GM23248 (cell line): Measurements from ENCODE around the gene FDX1.

Source experiments
- EZH2 ChIP-seq: fragments of 200-600 bp; sonication (generic); IDR thresholded peaks from 2 replicates; pipeline ENCODE4 v1.6.1; 2018; ENCODE audit warnings: antibody characterized with exemption, mild to moderate bottlenecking; ENCODE audit not compliant: insufficient read depth, poor library complexity, severe bottlenecking
- EZH2phosphoT487 ChIP-seq: fragments of 200-600 bp; sonication (generic); IDR thresholded peaks from 2 replicates; pipeline ENCODE4 v1.6.1; 2018; ENCODE audit warnings: antibody characterized with exemption, moderate library complexity, mild to moderate bottlenecking, low read depth; ENCODE audit not compliant: insufficient read depth

DNA sequence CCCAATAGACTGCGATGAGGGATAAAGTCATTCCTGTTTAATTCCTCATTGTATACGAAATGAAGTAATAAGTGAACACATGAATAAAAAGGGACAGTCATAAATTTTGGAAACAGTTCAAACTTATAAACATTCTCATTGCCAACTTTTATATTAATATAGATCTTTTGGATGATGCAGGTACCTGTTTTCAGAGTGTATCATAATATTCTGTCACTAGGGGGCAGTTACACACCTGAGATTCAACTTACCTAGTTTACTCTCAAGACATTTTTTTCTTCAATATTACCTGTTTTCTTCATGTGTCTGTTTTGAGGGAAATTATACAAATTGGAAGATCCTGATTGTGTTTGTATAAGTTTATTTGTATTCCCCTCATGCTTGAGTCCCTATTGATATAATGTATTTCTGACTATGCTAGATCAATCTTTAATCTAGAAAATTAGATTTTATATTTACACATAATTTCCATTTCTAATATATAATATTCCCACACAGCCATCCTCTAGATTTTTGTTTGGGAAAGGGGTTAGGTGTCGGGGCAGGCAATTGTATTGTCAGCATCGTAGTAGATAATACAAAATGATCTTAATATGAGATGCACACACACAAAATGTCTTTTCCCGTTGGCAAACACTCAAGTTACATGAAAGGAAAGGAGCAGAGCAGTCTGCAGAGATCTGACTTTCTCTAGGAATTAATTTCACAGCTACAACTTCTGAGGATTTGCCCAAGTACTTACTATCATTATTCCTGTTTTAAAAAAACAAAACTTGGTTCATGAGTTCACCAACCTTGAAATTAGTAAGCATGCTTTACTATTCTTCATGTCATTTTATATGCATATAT, 18.4 kb downstream of the FDX1 start:
- TF ChIP-seq EZH2phosphoT487: no peak
- no peak for TF ChIP-seq EZH2
